ENCODE results near the gene ACVR2A. TPM values are rescaled to one million over a fixed set of nuclear protein-coding genes. Genes with fewer than 3 reads are reported as not detected.

ACVR2A gene
- total RNA-seq, 1 donor from 2014 or later = 10.7 TPM

DNA sequence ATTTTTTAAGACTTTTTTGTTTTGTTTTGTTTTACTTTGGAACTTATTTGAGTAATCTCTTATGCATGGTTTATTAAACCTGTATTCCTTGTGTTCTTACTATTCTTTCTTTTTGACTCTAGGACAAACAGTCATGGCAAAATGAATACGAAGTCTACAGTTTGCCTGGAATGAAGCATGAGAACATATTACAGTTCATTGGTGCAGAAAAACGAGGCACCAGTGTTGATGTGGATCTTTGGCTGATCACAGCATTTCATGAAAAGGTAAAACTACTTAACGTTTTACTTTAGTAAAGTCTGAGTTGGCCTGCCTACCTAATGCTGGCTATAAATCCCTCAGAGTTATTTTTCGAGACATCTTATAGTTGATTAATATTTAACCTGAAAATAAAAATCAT is 72.3 kb downstream of the ACVR2A start:
- H3K4me3 ChIP-seq (ENCODE audit: low read depth, low read length) = no peak overlapping the region
- H3K36me3 ChIP-seq (ENCODE audit: control insufficient read depth, insufficient read depth, low read length) = no peaks in the 10 kb centered on the region
- no peak for DNase-seq (ENCODE audit: low read depth)
- TF ChIP-seq, protein P1, sequence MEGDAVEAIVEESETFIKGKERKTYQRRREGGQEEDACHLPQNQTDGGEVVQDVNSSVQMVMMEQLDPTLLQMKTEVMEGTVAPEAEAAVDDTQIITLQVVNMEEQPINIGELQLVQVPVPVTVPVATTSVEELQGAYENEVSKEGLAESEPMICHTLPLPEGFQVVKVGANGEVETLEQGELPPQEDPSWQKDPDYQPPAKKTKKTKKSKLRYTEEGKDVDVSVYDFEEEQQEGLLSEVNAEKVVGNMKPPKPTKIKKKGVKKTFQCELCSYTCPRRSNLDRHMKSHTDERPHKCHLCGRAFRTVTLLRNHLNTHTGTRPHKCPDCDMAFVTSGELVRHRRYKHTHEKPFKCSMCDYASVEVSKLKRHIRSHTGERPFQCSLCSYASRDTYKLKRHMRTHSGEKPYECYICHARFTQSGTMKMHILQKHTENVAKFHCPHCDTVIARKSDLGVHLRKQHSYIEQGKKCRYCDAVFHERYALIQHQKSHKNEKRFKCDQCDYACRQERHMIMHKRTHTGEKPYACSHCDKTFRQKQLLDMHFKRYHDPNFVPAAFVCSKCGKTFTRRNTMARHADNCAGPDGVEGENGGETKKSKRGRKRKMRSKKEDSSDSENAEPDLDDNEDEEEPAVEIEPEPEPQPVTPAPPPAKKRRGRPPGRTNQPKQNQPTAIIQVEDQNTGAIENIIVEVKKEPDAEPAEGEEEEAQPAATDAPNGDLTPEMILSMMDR (IDR thresholded peaks at IDR 0.05; ENCODE audit: insufficient read depth, low read length, poor library complexity, severe bottlenecking) = no peak
- H3K27me3 ChIP-seq (ENCODE audit: control insufficient read depth, insufficient read depth, low read length) = no peaks in the 10 kb centered on the region

DNA sequence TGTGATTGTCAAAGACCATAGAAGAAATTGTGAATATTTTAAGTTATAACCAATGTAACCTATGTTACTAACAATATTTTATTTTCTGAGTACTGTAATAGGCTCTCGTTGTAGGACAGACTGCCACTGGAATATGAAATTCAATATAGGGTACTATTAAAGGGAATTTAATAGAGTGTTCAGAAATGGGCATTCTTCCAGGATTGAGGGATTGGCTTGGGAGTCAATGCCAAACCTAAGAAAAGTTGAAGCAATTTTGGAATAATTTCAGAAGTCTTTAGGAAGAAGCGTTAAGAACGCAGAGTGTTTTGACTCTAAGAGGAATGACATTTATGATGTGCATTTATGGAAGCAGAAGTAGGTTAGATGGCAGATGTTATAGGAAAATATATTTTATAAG is 79.0 kb downstream of the ACVR2A start:
- H3K36me3 ChIP-seq (ENCODE audit: control insufficient read depth, insufficient read depth, low read length) = no peaks in the 10 kb centered on the region
- no peak overlapping the region for H3K4me3 ChIP-seq (ENCODE audit: low read depth, low read length)
- no peaks in the 10 kb centered on the region for H3K27me3 ChIP-seq (ENCODE audit: control insufficient read depth, insufficient read depth, low read length)
- TF ChIP-seq, protein P1 (IDR thresholded peaks at IDR 0.05; ENCODE audit: insufficient read depth, low read length, poor library complexity, severe bottlenecking) = no peak
- DNase-seq (ENCODE audit: low read depth) = no peak

DNA sequence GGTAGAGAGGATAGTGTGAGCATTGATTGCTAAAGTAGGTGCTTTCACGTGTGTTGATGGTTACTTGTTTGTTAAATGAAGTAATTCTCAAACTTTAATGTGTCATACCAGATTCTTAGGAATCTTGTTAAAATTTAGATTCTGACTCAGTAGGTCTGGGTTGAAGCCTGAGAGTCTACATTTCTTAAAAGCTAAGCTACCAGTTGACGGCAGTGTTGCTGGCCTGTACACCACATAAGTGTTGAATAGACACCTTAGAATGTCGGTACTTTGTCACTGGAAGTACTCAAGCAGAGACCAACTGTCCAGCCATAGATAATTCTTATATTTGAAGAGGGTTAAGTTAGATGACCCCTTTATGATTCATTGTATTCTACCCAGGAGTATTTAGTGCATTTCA is 79.8 kb downstream of the ACVR2A start:
- TF ChIP-seq, protein P1 (IDR thresholded peaks at IDR 0.05; ENCODE audit: insufficient read depth, low read length, poor library complexity, severe bottlenecking) = no peak
- no peaks in the 10 kb centered on the region for H3K36me3 ChIP-seq (ENCODE audit: control insufficient read depth, insufficient read depth, low read length)
- H3K27me3 ChIP-seq (ENCODE audit: control insufficient read depth, insufficient read depth, low read length) = no peaks in the 10 kb centered on the region
- no peak for DNase-seq (ENCODE audit: low read depth)
- no peak overlapping the region for H3K4me3 ChIP-seq (ENCODE audit: low read depth, low read length)

DNA sequence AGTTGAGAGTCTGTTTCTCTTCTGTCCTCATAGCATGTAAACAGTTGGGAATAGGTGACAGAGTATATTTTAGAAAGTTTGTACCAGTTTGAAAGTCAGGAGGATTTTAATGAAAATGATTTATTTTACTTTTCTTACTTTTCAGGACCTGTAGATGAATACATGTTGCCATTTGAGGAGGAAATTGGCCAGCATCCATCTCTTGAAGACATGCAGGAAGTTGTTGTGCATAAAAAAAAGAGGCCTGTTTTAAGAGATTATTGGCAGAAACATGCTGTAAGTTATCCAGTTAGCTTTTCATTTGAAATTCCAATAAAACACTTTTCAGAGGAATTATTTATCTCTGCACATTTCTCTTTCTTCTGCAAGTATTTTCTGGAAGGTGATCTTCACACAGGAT is 81.1 kb downstream of the ACVR2A start:
- TF ChIP-seq, protein P1 (IDR thresholded peaks at IDR 0.05; ENCODE audit: insufficient read depth, low read length, poor library complexity, severe bottlenecking) = no peak
- Histone ChIP-seq H3K36me3 (ENCODE audit: control insufficient read depth, insufficient read depth, low read length) (no peaks in the 10 kb centered on the region), H3K27me3 (ENCODE audit: control insufficient read depth, insufficient read depth, low read length) (no peaks in the 10 kb centered on the region), H3K4me3 (ENCODE audit: low read depth, low read length) (no peak overlapping the region)
- DNase-seq (ENCODE audit: low read depth) = no peak

DNA sequence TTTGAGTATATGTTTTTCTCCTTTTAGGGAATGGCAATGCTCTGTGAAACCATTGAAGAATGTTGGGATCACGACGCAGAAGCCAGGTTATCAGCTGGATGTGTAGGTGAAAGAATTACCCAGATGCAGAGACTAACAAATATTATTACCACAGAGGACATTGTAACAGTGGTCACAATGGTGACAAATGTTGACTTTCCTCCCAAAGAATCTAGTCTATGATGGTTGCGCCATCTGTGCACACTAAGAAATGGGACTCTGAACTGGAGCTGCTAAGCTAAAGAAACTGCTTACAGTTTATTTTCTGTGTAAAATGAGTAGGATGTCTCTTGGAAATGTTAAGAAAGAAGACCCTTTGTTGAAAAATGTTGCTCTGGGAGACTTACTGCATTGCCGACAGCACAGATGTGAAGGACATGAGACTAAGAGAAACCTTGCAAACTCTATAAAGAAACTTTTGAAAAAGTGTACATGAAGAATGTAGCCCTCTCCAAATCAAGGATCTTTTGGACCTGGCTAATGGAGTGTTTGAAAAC is 82.3 kb downstream of the ACVR2A start:
- Histone ChIP-seq H3K27me3 (ENCODE audit: control insufficient read depth, insufficient read depth, low read length) (no peaks in the 10 kb centered on the region), H3K4me3 (ENCODE audit: low read depth, low read length) (no peak overlapping the region), H3K36me3 (ENCODE audit: control insufficient read depth, insufficient read depth, low read length) (no peaks in the 10 kb centered on the region)
- no peak for DNase-seq (ENCODE audit: low read depth)
- TF ChIP-seq, protein P1 (IDR thresholded peaks at IDR 0.05; ENCODE audit: insufficient read depth, low read length, poor library complexity, severe bottlenecking) = no peak

DNA sequence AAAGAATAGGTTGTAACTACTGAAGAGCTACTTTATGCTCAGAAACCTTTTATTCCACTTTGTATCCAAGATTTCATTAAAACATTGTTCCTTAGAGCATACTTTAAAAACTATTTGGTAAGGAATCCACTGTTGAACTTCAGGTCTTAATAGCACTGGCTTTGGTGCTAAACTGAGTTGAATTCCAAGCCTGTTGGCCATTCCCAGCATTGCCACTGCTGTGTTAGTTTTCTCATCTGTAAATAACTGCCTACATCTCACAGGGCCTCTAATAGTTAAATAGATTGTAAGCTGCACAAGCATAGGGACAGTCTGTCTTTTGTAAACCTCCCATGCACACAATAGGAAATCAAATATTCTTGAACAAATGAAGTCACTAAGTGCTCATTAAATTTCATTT is 89.1 kb downstream of the ACVR2A start:
- TF ChIP-seq, protein P1 (IDR thresholded peaks at IDR 0.05; ENCODE audit: insufficient read depth, low read length, poor library complexity, severe bottlenecking) = no peak
- H3K4me3 ChIP-seq (ENCODE audit: low read depth, low read length) = no peak overlapping the region
- no peaks in the 10 kb centered on the region for H3K36me3 ChIP-seq (ENCODE audit: control insufficient read depth, insufficient read depth, low read length)
- no peak for DNase-seq (ENCODE audit: low read depth)
- no peaks in the 10 kb centered on the region for H3K27me3 ChIP-seq (ENCODE audit: control insufficient read depth, insufficient read depth, low read length)

Data from kidney epithelial cell (primary cell).